ENCODE data around the gene MIF4GD.

The MIF4GD gene

DNA sequence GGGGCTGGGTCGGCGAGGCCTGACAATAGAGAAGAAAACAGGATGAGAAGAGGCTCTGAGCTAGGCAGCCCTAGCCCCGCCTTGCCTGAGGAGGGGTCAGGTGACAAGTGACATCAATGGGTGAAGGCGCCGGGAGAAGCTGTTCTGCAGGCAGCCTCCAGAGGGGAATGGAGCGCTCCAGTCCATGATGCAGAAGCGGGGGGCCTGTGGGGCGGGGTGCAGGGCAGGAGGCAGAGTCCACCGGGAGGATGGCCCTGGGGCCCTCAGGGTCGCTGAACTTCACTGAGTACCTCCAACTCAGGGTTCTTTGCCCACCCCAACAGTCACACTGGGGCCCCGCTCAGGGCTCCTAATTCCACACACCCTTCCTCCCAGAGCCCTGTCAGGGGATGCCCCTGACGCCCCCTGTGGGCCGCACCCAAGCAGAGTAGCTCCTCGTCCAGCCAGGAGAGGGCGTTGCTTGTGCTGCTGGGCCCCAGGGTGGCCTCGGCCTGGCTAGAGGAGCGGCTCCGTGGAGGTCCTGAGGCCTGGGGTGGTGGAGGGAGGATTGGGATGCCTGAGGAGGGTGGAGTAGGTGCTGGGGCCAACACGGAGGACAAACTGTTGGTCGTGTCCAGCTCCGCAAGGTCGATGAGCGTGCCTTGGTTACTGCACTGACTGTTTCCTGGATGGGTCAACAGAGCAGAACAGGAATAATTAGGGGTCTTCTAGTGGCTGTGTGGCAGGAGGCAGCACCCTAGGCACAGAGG is 30.5 kb downstream of the MIF4GD start:
- peak; percentile 26 to 77 for DNase-seq (ENCODE audit: low spot score in 2 of 2)
- H3K36me3 ChIP-seq (replicated peaks): peaks cover 94% of the 10 kb centered on the region
- H3K27me3 ChIP-seq (ENCODE audit: low read depth): no peaks in the 10 kb centered on the region
- H3K4me3 ChIP-seq: no peak overlapping the region
- H3K9me3 ChIP-seq: no peaks in the 10 kb centered on the region
- H3K4me1 ChIP-seq: no peaks in the 10 kb centered on the region
- in situ Hi-C loops (cut with MboI; ENCODE audit: low sequenced_read_pairs): no loop called here

DNA sequence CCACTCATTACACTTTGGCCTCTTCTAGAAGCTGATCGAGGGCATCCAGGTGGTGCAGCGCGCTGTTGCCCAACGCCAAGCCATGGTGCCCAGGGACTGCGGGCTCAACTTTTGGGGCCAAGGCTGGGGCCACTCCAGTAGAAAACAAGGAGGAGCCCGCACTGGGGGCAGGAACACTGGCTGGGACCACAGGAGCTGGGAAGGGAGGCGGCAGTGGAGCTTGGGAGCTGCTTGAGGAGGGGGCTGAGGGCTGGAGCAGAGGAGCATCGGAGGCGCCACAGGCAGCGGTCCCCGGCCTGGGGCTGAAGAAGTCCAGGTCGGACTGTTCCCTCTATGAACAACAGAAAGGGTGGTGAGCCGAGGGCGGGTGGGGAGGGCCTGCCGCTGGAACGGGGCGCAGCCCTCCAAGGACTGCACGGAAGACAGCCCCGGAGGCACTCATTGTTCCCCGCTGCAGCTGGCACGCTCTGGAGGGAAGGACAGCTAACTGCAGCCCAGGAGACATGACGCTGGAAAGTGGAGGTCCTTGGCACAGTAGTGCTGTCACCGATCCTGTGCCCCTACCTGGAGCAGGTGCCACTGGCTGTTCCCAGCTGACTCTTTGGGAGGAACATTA is 31.1 kb downstream of the MIF4GD start:
- in situ Hi-C loops (cut with MboI; ENCODE audit: low sequenced_read_pairs): no loop called here
- no peaks in the 10 kb centered on the region for H3K27me3 ChIP-seq (ENCODE audit: low read depth)
- no peak for DNase-seq (ENCODE audit: low spot score in 2 of 2)
- peaks cover 96% of the 10 kb centered on the region for H3K36me3 ChIP-seq (replicated peaks)
- no peak overlapping the region for H3K4me3 ChIP-seq
- no peaks in the 10 kb centered on the region for H3K4me1 ChIP-seq
- no peaks in the 10 kb centered on the region for H3K9me3 ChIP-seq

DNA sequence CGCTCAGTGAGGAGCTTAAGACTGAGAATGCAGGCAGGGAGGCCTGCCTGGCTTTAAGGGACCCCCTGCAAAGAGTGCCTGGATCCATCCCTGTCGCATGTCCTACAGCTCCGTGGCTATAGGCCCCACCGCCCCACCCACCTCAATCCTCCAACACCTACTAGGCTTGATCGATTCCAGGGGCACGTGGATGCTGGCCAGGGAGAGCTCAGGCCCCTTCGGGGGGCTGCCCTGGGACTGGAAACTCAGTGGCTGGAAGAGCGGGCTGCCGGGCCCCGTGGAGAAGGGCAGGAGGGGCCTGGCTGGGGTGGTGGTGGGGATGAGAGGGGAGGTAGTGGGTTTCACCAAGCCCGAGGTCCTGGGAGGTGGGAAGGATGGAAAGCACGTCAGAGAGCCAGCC is 31.8 kb downstream of the MIF4GD start:
- H3K4me3 ChIP-seq: no peak overlapping the region
- in situ Hi-C loops (cut with MboI; ENCODE audit: low sequenced_read_pairs): no loop called here
- no peaks in the 10 kb centered on the region for H3K4me1 ChIP-seq
- no peaks in the 10 kb centered on the region for H3K27me3 ChIP-seq (ENCODE audit: low read depth)
- no peaks in the 10 kb centered on the region for H3K9me3 ChIP-seq
- no peak for DNase-seq (ENCODE audit: low spot score in 2 of 2)
- H3K36me3 ChIP-seq (replicated peaks): peaks cover 96% of the 10 kb centered on the region

DNA sequence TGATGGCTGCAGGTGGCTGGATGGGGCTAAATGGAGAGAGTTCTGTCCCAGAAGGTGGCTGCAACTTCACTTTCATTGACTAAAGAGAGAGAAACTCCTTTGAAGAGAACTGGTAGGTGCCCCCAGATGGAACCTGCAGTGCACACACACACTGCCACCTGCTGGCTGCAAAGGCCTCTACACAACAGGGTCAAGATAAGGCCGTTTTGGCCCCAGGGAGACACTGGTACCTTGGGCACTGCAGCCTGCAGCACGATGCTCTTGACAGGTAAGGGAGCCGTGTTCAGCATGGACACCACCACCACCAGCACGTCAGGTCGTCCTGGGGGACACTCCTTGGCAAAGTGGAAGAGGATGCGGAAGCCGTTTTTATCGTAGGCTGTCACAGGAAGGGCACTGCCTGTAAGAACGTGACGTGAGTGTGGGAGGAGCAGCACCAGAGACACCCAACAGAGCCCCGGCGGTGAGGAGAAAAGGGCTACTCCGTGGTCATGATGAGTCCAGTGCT is 32.3 kb downstream of the MIF4GD start:
- Histone ChIP-seq H3K36me3 (replicated peaks) (peaks cover 93% of the 10 kb centered on the region), H3K27me3 (ENCODE audit: low read depth) (no peaks in the 10 kb centered on the region), H3K4me1 (no peaks in the 10 kb centered on the region), H3K9me3 (no peaks in the 10 kb centered on the region), H3K4me3 (no peak overlapping the region)
- in situ Hi-C loops (cut with MboI; ENCODE audit: low sequenced_read_pairs): no loop called here
- peak; percentile 65 to 77 for DNase-seq (ENCODE audit: low spot score in 2 of 2)

DNA sequence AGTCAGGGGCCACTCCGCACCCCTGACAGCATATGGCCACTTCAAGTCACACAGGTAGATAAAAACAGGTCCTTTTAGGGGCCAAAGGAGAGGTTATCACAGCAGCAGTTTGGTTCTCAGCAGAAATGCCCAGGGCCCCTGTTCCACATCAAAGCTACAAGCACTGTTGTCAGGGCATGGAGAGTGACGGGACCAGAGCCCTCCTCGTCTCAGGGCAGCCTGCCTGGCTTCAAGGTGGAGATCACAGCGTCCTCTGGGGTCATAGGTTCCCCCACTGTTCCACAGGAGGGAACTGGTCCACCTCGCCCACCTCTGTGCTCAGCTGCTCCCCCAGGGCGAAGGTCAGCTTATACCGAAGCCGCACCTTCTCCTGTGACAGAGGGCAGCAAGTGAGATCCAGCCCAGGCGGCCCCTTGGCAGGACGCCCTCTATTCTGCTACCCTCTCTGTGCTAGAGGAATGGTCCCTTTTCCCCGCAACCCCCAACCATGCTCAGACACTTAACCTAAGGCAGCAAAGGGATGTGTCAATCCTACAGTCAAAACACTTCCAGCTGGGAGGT is 32.9 kb downstream of the MIF4GD start:
- peaks cover 88% of the 10 kb centered on the region for H3K36me3 ChIP-seq (replicated peaks)
- H3K4me1 ChIP-seq: no peaks in the 10 kb centered on the region
- in situ Hi-C loops (cut with MboI; ENCODE audit: low sequenced_read_pairs): no loop called here

DNA sequence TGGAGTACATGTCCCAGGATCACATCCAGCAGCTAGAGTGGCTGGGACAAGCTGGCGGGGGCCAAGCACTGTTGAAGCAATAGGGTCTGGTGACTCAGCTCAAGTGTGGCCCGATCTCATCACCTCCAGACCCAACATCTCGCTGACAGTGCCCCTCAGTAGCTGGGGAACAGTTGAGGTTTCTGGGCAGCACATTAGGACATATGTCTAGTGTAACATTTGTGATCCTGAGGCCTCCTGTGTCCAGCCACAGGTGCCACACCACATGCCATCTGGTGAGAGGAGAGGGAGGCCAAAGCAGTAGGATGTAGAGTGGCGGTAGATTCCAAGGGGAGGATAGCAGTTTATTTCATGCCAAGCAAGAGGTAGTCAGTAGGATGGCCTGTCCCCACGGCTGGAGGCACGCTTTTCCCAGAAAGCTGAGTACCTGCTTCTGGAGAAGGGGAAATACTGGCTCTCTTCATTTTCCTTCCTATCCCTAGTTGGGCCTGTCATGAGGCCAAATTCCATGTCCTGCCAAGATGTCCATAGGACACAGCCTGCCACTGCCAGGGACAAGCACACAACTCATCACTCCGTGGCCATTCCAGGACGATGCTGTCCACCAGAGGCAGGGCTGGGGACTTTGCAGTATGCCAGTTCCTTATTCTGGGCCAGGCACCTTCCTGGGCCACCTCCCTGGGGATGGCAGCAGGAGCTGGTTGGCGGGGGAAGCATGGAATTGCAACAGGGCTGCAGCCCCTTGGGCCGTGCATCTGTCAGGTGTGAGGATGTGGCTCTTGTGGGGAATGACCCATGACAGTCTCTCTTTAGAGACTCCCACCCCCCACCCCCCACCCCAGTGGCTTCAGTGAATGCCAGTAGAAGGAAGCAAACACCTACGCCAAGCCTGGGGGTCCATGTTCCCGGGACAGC is 33.7 kb downstream of the MIF4GD start:
- Histone ChIP-seq H3K4me1 (no peaks in the 10 kb centered on the region), H3K9me3 (no peaks in the 10 kb centered on the region), H3K36me3 (replicated peaks) (peaks cover 88% of the 10 kb centered on the region), H3K27me3 (ENCODE audit: low read depth) (no peaks in the 10 kb centered on the region), H3K4me3 (no peak overlapping the region)
- in situ Hi-C loops (cut with MboI; ENCODE audit: low sequenced_read_pairs): no loop called here
- DNase-seq (ENCODE audit: low spot score in 2 of 2): no peak

More for the DNA sequence above, 32.9 kb downstream of the MIF4GD start:
- Histone ChIP-seq H3K4me3 (no peak overlapping the region), H3K27me3 (ENCODE audit: low read depth) (no peaks in the 10 kb centered on the region), H3K9me3 (no peaks in the 10 kb centered on the region)
- DNase-seq (ENCODE audit: low spot score in 2 of 2): no peak

DNA sequence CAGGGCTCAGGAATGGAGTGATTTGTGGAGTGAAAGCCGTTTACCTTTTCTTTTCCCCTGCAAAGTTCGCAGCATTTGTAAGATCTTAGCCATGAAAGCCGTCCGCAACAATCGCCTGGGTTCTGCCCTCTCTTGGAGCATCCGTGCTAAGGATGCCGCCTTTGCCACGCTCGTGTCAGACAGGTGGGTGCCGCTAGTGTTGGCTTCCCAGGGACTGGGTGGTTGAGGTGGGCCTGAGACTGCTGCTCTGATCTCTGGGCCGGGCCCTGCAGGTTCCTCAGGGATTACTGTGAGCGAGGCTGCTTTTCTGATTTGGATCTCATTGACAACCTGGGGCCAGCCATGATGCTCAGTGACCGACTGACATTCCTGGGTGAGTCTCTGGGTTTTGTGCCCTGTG is 38.2 kb downstream of the MIF4GD start:
- no peak for DNase-seq (ENCODE audit: low spot score in 2 of 2)
- Histone ChIP-seq H3K4me1 (no peaks in the 10 kb centered on the region), H3K27me3 (ENCODE audit: low read depth) (no peaks in the 10 kb centered on the region), H3K9me3 (no peaks in the 10 kb centered on the region), H3K36me3 (replicated peaks) (peaks cover 85% of the 10 kb centered on the region), H3K4me3 (no peak overlapping the region)
- in situ Hi-C loops (cut with MboI; ENCODE audit: low sequenced_read_pairs): no loop called here

DNA sequence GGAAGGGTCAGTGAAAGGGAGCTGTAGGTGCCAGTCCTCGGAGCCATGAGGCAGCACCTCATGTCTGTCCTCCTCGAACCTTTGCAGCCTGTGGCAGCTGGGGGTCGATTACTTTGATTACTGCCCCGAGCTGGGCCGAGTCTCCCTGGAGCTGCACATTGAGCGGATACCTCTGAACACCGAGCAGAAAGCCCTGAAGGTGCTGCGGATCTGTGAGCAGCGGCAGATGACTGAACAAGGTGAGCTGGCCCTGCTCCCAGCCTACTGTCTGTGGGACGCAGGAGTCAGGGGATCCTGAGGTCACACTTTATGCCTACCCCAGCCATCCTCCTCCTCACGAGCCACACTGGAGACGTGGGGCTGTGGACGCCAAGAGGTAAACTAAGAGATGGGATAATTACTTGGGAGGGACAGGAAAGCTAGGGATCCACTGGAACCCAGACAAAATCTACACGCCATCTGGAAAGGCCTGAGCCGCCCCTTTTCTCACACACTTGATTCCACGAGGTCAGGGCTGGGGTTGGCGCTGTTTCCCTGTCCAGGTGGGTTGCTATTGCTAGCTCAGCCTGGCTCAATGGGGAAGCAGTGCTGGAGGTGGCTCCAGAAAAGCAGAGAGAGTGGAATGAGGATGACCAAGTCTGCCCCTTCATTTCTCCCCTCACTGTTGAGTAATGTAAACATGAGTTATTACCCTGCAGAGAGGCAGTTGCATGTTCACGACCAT is 39.1 kb downstream of the MIF4GD start:
- in situ Hi-C loops (cut with MboI; ENCODE audit: low sequenced_read_pairs): no loop called here
- H3K9me3 ChIP-seq: no peaks in the 10 kb centered on the region
- no peak for DNase-seq (ENCODE audit: low spot score in 2 of 2)
- H3K36me3 ChIP-seq (replicated peaks): peaks cover 81% of the 10 kb centered on the region
- H3K4me1 ChIP-seq: no peaks in the 10 kb centered on the region
- H3K4me3 ChIP-seq: no peak overlapping the region
- no peaks in the 10 kb centered on the region for H3K27me3 ChIP-seq (ENCODE audit: low read depth)

DNA sequence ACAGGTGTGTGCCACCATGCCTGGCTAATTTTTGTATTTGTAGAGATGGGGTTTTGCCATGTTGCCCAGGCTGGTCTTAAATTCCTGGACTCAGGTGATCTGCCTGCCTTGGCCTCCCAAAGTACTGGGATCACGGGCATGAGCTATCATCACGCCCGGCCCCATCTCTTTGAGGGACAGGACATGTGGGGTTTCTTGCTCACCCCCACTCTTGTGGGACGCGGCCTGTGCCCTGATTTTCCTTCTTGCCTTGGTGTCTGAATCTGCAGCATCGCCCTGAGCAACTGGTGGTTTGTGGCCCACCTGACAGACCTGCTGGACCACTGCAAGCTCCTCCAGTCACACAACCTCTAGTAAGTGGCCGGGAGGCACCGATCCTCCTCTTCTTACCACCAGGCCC is 40.0 kb downstream of the MIF4GD start:
- H3K4me3 ChIP-seq: no peak overlapping the region
- no peaks in the 10 kb centered on the region for H3K27me3 ChIP-seq (ENCODE audit: low read depth)
- no peaks in the 10 kb centered on the region for H3K9me3 ChIP-seq
- no peaks in the 10 kb centered on the region for H3K4me1 ChIP-seq
- peaks cover 81% of the 10 kb centered on the region for H3K36me3 ChIP-seq (replicated peaks)
- DNase-seq (ENCODE audit: low spot score in 2 of 2): no peak
- in situ Hi-C loops (cut with MboI; ENCODE audit: low sequenced_read_pairs): no loop called here

DNA sequence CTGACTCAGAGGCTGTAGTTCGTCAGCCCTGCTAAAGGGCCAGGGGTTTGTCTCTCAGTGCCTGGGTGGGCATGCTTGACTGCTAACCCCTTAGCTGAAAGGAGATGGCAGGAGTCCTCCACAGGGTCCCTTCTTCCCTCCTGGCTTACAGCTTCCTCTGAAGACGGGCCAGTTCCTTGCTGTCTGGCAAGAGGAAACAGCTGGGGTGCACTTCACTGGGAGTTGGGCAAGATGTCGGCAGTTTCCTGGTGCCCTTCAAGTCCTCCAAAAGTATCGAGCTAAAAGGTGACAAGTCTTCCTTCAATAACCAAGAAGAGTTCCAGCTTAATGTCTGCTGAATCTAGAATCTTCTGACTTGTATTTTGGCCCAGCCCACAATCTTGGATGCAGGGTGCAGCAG is 42.2 kb downstream of the MIF4GD start:
- H3K36me3 ChIP-seq (replicated peaks): peaks cover 81% of the 10 kb centered on the region
- in situ Hi-C loops (cut with MboI; ENCODE audit: low sequenced_read_pairs): no loop called here
- no peak for DNase-seq (ENCODE audit: low spot score in 2 of 2)
- H3K4me1 ChIP-seq: no peaks in the 10 kb centered on the region
- H3K4me3 ChIP-seq: no peak overlapping the region
- H3K27me3 ChIP-seq (ENCODE audit: low read depth): no peaks in the 10 kb centered on the region
- no peaks in the 10 kb centered on the region for H3K9me3 ChIP-seq

DNA sequence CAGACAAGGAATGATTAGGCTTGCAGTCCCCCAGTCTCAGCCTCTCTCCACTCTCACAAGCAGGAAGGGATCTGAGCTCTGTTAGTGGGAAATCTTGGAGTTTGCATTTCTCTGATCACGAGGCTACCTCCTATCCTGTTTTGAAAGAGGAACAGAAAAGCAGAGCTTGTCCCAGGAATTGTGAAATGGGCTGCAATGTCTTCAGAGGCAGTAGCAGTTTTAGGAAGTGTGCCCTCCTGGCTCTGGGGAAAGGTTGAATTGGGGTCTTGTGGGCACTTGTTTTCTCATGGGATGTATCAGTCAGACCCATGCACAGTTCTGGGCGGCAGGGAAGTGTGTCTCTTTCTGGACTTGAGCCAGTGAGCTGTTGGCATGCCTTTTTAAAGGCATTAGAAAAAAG is 42.7 kb downstream of the MIF4GD start:
- no peak overlapping the region for H3K4me3 ChIP-seq
- H3K9me3 ChIP-seq: no peaks in the 10 kb centered on the region
- H3K36me3 ChIP-seq (replicated peaks): peaks cover 81% of the 10 kb centered on the region
- H3K4me1 ChIP-seq: no peaks in the 10 kb centered on the region
- in situ Hi-C loops (cut with MboI; ENCODE audit: low sequenced_read_pairs): no loop called here
- no peak for DNase-seq (ENCODE audit: low spot score in 2 of 2)
- H3K27me3 ChIP-seq (ENCODE audit: low read depth): no peaks in the 10 kb centered on the region

DNA sequence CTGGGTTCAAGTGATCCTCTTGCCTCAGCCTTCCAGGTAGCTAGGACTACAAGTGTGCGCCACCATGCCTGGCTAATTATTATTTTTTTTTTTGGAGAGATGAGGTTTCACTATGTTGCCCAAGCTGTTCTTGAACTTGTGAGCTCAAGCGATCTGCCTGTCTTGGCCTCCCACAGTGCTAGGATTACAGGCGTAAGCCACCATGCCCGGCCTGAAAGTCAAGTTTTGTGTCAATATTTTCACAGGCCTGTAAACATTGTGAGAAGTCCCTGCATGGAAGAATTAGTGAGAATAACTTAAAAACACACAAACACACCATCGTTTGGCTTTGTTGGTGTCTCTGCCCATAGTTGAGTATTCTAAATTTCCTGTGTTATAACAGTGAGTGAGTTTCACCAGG is 43.3 kb downstream of the MIF4GD start:
- H3K4me1 ChIP-seq: no peaks in the 10 kb centered on the region
- no peaks in the 10 kb centered on the region for H3K9me3 ChIP-seq
- no peak overlapping the region for H3K4me3 ChIP-seq
- in situ Hi-C loops (cut with MboI; ENCODE audit: low sequenced_read_pairs): no loop called here
- no peaks in the 10 kb centered on the region for H3K27me3 ChIP-seq (ENCODE audit: low read depth)
- DNase-seq (ENCODE audit: low spot score in 2 of 2): no peak
- H3K36me3 ChIP-seq (replicated peaks): peaks cover 76% of the 10 kb centered on the region

DNA sequence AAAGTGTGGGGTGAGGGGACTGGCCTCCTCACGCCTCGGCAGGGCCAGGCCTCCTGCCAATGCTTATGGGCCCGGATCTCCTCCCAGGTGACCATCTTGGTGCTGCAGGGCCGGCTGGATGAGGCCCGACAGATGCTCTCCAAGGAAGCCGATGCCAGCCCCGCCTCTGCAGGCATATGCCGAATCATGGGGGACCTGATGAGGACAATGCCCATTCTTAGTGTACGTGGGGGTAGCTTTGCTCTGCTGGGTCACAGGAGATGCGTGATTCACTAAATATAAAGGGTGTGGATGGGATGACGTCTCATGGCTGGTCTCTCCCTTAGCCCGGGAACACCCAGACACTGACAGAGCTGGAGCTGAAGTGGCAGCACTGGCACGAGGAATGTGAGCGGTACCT is 46.0 kb downstream of the MIF4GD start:
- Histone ChIP-seq H3K9me3 (no peaks in the 10 kb centered on the region), H3K4me3 (no peak overlapping the region), H3K36me3 (replicated peaks) (peaks cover 67% of the 10 kb centered on the region), H3K4me1 (no peaks in the 10 kb centered on the region), H3K27me3 (ENCODE audit: low read depth) (no peaks in the 10 kb centered on the region)
- in situ Hi-C loops (cut with MboI; ENCODE audit: low sequenced_read_pairs): no loop called here
- no peak for DNase-seq (ENCODE audit: low spot score in 2 of 2)

Measured in HAP-1 (cell line).